ENCODE results near the gene WWC1.

WWC1 gene

DNA sequence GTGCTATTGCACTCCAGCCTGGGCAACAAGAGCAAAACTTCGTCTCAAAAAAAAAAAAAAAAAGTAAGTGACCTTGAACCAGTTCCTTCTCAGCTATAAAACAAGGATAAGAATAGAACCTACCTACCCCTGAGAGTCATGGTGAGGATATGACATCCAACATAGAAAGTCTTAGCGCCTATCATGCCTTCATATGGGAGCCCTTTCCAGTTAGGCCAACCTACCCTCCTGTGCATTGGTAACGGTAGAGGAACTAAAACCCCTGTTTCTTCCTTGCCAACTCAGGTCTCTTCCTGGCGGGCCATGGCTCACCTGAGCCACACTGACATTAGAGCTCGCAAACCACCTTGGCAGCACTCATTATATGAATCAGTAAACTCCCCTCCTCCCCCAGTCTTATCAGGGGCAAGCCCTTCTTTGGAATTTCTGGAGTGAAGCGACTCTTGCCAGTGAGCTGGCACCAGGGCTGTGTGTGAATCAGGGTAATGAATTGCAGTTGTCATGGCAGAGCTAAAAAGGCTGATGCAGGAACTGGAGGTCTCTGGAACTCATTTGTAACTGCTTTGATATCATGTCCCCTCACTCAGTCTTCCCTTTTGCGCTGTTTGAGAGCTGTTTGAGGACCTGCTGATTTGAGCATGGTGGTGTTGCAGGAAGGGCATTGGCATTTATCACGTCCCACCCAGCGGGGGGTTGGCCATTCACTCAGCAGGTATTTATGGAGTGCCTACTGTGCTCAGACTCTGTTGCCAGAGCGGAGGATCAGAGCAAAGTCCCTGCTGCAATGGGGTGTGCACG is 10.3 kb downstream of the WWC1 start:
- peak overlapping the region in 2 of 3 experiments; percentile 11 to 45 for H3K27ac Mint-ChIP-seq
- no peak overlapping the region for H3K4me3 Mint-ChIP-seq
- H3K27me3 Mint-ChIP-seq (ENCODE audit: low read depth), result peaks cover 9% of the 10 kb centered on the region
- peaks cover 34% of the 10 kb centered on the region for H3K4me1 Mint-ChIP-seq
- H3K9me3 Mint-ChIP-seq, result no peaks in the 10 kb centered on the region
- TF ChIP-seq, protein P1, sequence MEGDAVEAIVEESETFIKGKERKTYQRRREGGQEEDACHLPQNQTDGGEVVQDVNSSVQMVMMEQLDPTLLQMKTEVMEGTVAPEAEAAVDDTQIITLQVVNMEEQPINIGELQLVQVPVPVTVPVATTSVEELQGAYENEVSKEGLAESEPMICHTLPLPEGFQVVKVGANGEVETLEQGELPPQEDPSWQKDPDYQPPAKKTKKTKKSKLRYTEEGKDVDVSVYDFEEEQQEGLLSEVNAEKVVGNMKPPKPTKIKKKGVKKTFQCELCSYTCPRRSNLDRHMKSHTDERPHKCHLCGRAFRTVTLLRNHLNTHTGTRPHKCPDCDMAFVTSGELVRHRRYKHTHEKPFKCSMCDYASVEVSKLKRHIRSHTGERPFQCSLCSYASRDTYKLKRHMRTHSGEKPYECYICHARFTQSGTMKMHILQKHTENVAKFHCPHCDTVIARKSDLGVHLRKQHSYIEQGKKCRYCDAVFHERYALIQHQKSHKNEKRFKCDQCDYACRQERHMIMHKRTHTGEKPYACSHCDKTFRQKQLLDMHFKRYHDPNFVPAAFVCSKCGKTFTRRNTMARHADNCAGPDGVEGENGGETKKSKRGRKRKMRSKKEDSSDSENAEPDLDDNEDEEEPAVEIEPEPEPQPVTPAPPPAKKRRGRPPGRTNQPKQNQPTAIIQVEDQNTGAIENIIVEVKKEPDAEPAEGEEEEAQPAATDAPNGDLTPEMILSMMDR (IDR thresholded peaks at IDR 0.05; ENCODE audit: unreplicated experiment in 3 of 3), result no peak
- no peaks in the 10 kb centered on the region for H3K36me3 Mint-ChIP-seq (ENCODE audit: low read depth)

DNA sequence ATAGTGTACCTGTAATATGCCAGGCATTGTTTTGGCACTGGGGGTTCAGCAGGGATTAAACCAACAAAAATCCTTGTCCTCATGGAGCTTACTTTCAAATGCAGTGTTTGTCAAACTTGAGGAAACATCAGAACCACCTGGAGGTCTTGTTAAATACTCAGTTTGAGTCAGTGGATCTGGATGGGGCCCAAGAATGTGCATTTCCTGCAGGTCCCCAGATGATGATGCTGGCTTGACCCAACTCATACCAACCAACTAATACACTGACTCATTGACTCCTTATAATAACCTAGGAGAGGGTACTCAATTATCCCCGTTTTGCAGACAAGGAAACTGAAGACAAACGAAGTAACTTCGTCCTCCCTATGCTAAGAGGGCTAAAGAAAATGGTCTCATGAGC is 11.3 kb downstream of the WWC1 start:
- H3K9me3 Mint-ChIP-seq, result no peaks in the 10 kb centered on the region
- peaks cover 9% of the 10 kb centered on the region for H3K27me3 Mint-ChIP-seq (ENCODE audit: low read depth)
- peaks cover 34% of the 10 kb centered on the region for H3K4me1 Mint-ChIP-seq
- no peak overlapping the region for H3K27ac Mint-ChIP-seq
- H3K36me3 Mint-ChIP-seq (ENCODE audit: low read depth), result no peaks in the 10 kb centered on the region
- TF ChIP-seq, protein P1 (IDR thresholded peaks at IDR 0.05; ENCODE audit: unreplicated experiment in 3 of 3), result no peak
- H3K4me3 Mint-ChIP-seq, result no peak overlapping the region

DNA sequence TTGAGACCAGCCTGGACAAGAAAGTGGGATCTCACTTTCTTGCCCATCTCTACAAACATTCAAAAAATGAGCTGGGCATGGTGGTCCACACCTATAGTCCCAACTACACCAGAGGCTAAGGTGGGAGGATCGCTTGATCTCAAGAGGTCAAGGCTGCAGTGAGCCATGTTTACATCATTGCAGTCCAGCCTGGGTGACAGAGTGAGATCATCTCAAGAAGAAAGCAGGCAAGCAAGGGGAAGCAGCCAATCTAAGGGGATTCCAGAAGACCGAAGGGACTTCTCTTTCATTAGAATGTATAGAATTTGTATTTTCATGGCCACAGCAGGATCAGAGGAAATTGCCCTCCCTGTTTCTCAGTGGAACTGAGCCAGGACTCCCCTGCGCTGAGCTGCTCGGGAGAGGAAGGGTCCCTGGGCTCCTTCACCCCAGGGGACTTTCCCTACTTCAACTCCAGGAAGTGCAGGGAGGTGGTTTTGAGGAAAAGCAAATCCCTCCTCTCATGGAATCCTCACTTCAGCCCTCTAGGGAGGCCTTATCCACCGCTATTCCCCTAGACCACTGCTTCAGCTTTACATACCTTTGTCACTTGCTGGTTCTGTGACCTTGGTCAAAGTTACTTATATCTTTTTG is 12.1 kb downstream of the WWC1 start:
- no peaks in the 10 kb centered on the region for H3K9me3 Mint-ChIP-seq
- no peaks in the 10 kb centered on the region for H3K36me3 Mint-ChIP-seq (ENCODE audit: low read depth)

GRCh38 chr5:168304349-168304748 is 12.9 kb downstream of the WWC1 start:
- Mint-ChIP-seq H3K9me3 (no peaks in the 10 kb centered on the region), H3K27me3 (ENCODE audit: low read depth) (peaks cover 13% of the 10 kb centered on the region), H3K36me3 (ENCODE audit: low read depth) (no peaks in the 10 kb centered on the region), H3K4me3 (no peak overlapping the region), H3K4me1 (peaks cover 31% of the 10 kb centered on the region), H3K27ac (no peak overlapping the region)
- TF ChIP-seq, protein P1 (IDR thresholded peaks at IDR 0.05; ENCODE audit: unreplicated experiment in 3 of 3), result no peak

More for the DNA sequence above, 12.1 kb downstream of the WWC1 start:
- TF ChIP-seq, protein P1 (IDR thresholded peaks at IDR 0.05; ENCODE audit: unreplicated experiment in 3 of 3), result no peak
- Mint-ChIP-seq H3K27ac (no peak overlapping the region), H3K4me1 (peaks cover 34% of the 10 kb centered on the region), H3K4me3 (no peak overlapping the region), H3K27me3 (ENCODE audit: low read depth) (peaks cover 9% of the 10 kb centered on the region)

DNA sequence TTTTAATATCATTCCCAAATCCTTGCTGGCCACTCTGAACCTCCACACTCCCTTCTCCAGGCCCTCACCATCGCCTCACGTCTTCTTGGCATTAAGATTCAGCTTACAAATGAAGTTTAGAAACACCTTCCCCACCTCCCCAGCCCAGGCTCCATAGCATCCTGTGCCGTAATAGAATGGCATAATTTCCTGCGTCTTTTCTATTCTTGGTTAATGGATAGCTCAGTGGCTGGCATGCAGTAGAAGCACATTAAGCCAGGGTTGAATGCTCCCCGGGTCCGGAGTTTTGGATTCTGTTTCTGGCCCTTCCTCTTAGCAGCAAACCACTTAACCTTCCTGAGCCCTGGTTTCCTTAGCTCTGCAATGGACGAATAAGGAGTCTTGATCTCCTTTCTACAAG is 13.8 kb downstream of the WWC1 start:
- peak overlapping the region; percentile 88 to 89 (median 88) for H3K27ac Mint-ChIP-seq
- no peaks in the 10 kb centered on the region for H3K9me3 Mint-ChIP-seq
- H3K4me3 Mint-ChIP-seq, result no peak overlapping the region
- H3K27me3 Mint-ChIP-seq (ENCODE audit: low read depth), result peaks cover 13% of the 10 kb centered on the region
- peaks cover 23% of the 10 kb centered on the region for H3K4me1 Mint-ChIP-seq
- TF ChIP-seq, protein P1 (IDR thresholded peaks at IDR 0.05; ENCODE audit: unreplicated experiment in 3 of 3), result no peak
- H3K36me3 Mint-ChIP-seq (ENCODE audit: low read depth), result no peaks in the 10 kb centered on the region
